Thyroid gland (tissue), 4 donors: ENCODE data around the gene MRPL33. TPM values are rescaled to one million over a fixed set of nuclear protein-coding genes. Genes with fewer than 3 reads are reported as not detected.

Source experiments
- DNase-seq, 2 donors: peaks; one replicate each; pipeline ENCODE4 v3.0.0-alpha.2; 2019
- H3K27ac ChIP-seq, 3 donors: fragments of 200-600 bp; sonication (generic); 1 replicate in 2 of 3; 2 replicates in 1 of 3; pipeline ENCODE4 v1.5.1; 2016 to 2019; ENCODE audit warnings: mild to moderate bottlenecking in 1 of 3, moderate library complexity in 1 of 3
- H3K27me3 ChIP-seq: fragments of 200-600 bp; sonication (generic); one replicate; pipeline ENCODE4 v1.5.1; 2019
- H3K36me3 ChIP-seq, 2 donors: fragments of 200-600 bp; sonication (generic); one replicate each; pipeline ENCODE4 v1.5.1; 2016 to 2019
- H3K4me1 ChIP-seq, 2 donors: fragments of 200-600 bp; sonication (generic); one replicate each; pipeline ENCODE4 v1.5.1; 2017 to 2019
- H3K4me3 ChIP-seq, 3 donors: fragments of 200-600 bp; sonication (generic); replicated peaks in 1 of 3; 1 replicate in 2 of 3; 2 replicates in 1 of 3; pipeline ENCODE4 v1.5.1; 2016; ENCODE audit warnings: mild to moderate bottlenecking in 1 of 3
- H3K9me3 ChIP-seq: fragments of 200-600 bp; sonication (generic); one replicate; pipeline ENCODE4 v1.5.1; 2017
- CTCF ChIP-seq, 6 experiments: fragments of 200-600 bp in 3 of 6; fragments of 450-650 bp in 3 of 6; sonication (generic) in 3 of 6; IDR thresholded peaks; one replicate each; pipeline ENCODE4 v1.5.1; 2016 to 2019; ENCODE audit warnings: antibody characterized with exemption in 6 of 6, mild to moderate bottlenecking in 2 of 6, inconsistent platforms in 1 of 6, moderate library complexity in 1 of 6
- POLR2A ChIP-seq, 2 donors: fragments of 450-650 bp; IDR thresholded peaks; one replicate each; pipeline ENCODE4 v1.6.1; 2017; ENCODE audit warnings: antibody characterized with exemption in 2 of 2, mild to moderate bottlenecking in 2 of 2, moderate library complexity in 1 of 2
- WGBS, 2 donors: methylation state at CpG; one replicate each; pipeline ENCODE4 v1.1.5; 2017; 5-methylcytosine and 5-hydroxymethylcytosine counted together
- intact Hi-C: fragments of 100-400 bp; cut with DNase I; formaldehyde crosslinking; loops from one replicate; pipeline ENCODE4 v1.15.1; 2023
- total RNA-seq, 4 donors: library from RNA; depleted of rRNA; stranded (reverse); fragments of >200 nt; gene quantifications; one replicate each; pipeline ENCODE4 v1.2.3, GENCODE V29; 2016

The MRPL33 gene
- total RNA-seq, 4 donors from 2014 or later = 70.2 to 166 (median 130) TPM

GRCh38 chr2:27823569-27823968, 52.0 kb downstream of the MRPL33 start:
- no peak overlapping the region for H3K27ac ChIP-seq
- no peak overlapping the region for H3K4me3 ChIP-seq
- peaks cover 0 to 4% of the 10 kb centered on the region in 2 donors for H3K4me1 ChIP-seq
- H3K36me3 ChIP-seq = no peaks in the 10 kb centered on the region
- intact Hi-C loops = no loop called here
- DNase-seq = no peak
- H3K27me3 ChIP-seq = no peaks in the 10 kb centered on the region
- WGBS, 2 donors = 93 to 94% methylated on average over 5 of the region's 5 CpGs
- TF ChIP-seq CTCF (IDR thresholded peaks at IDR 0.05) (no peak), POLR2A (IDR thresholded peaks at IDR 0.05) (no peak)
- no peaks in the 10 kb centered on the region for H3K9me3 ChIP-seq

- Histone ChIP-seq H3K36me3 (no peaks in the 10 kb centered on the region), H3K27ac (no peak overlapping the region), H3K4me1 (peaks cover 0 to 4% of the 10 kb centered on the region in 2 donors), H3K4me3 (no peak overlapping the region), H3K27me3 (no peaks in the 10 kb centered on the region), H3K9me3 (no peaks in the 10 kb centered on the region)
- WGBS, 2 donors = 94 to 100% methylated on average over 1 of the region's 1 CpG
- intact Hi-C loops = no loop called here
- no peak for DNase-seq
- TF ChIP-seq CTCF (IDR thresholded peaks at IDR 0.05) = no peak
- TF ChIP-seq POLR2A (IDR thresholded peaks at IDR 0.05) = no peak
These were observed 52.9 kb downstream of the MRPL33 start for GRCh38 chr2:27824401-27824800.

- 55 to 68% methylated on average over 1 of the region's 1 CpG for WGBS, 2 donors
- H3K4me3 ChIP-seq = no peak overlapping the region
- intact Hi-C loops = no loop called here
- no peaks in the 10 kb centered on the region for H3K9me3 ChIP-seq
- no peak for DNase-seq
- peaks cover 0 to 2% of the 10 kb centered on the region in 2 donors for H3K36me3 ChIP-seq
- TF ChIP-seq POLR2A (IDR thresholded peaks at IDR 0.05) = no peak
- TF ChIP-seq CTCF (IDR thresholded peaks at IDR 0.05) = no peak
- no peaks in the 10 kb centered on the region for H3K4me1 ChIP-seq
- no peaks in the 10 kb centered on the region for H3K27me3 ChIP-seq
- no peak overlapping the region for H3K27ac ChIP-seq
These were observed 56.8 kb downstream of the MRPL33 start for GRCh38 chr2:27828305-27828704.

Other genes starting within 250 kb of the MRPL33 start
- 10 to 100 TPM; 39.2 to 70.6 (median 50.3) TPM for gene ZNF512, start 188.7 kb upstream of the MRPL33 start, total RNA-seq
- 1 to 10 TPM; 7.2 to 9.9 (median 8.0) TPM for gene CCDC121, start 142.7 kb upstream of the MRPL33 start, total RNA-seq
- 10 to 100 TPM; 24.2 to 26.9 (median 24.9) TPM for gene GPN1, start 142.7 kb upstream of the MRPL33 start, total RNA-seq
- 10 to 100 TPM; 24.9 to 38.1 (median 29.6) TPM for gene SUPT7L, start 108.1 kb upstream of the MRPL33 start, total RNA-seq
- 10 to 100 TPM; 16.5 to 26.6 (median 23.4) TPM for gene SLC4A1AP, start 107.8 kb upstream of the MRPL33 start, total RNA-seq
- gene RBKS, start 118.7 kb downstream of the MRPL33 start, total RNA-seq = 10 to 100 TPM in 1 of 4 donors, 1 to 10 TPM in 3; 6.9 to 10.6 (median 8.1) TPM
- 10 to 100 TPM; 33.2 to 70.3 (median 38.6) TPM for gene BABAM2, start 119.0 kb downstream of the MRPL33 start, total RNA-seq